Tibial artery (tissue), 4 donors: ENCODE measurements around the gene DPM2.
A peak's percentile ranks its signal among the peaks of the same experiment; 100 is the strongest.

ENCODE experiments used
- DNase-seq, 2 donors: peaks; one replicate each; pipeline ENCODE4 v3.0.0-alpha.2; 2019
- H3K27ac ChIP-seq, 2 donors: fragments of 200-600 bp; sonication (generic) in 1 of 2; 1 replicate in 1 of 2; 2 replicates in 1 of 2; pipeline ENCODE4 v1.5.1; 2018 to 2019; ENCODE audit warnings: mild to moderate bottlenecking in 1 of 2
- H3K27me3 ChIP-seq, 2 donors: fragments of 200-600 bp; sonication (generic) in 1 of 2; one replicate each; pipeline versions ENCODE4 v1.5.1 to v1.6.0; 2016 to 2019
- H3K36me3 ChIP-seq, 3 donors: fragments of 200-600 bp; sonication (generic) in 2 of 3; one replicate each; pipeline ENCODE4 v1.5.1; 2016 to 2019; ENCODE audit warnings: mild to moderate bottlenecking in 2 of 3
- H3K4me1 ChIP-seq, 4 donors: fragments of 200-600 bp; sonication (generic) in 2 of 4; 1 replicate in 3 of 4; 2 replicates in 1 of 4; pipeline ENCODE4 v1.5.1; 2016 to 2019
- H3K4me3 ChIP-seq, 2 donors: fragments of 200-600 bp; sonication (generic) in 1 of 2; 1 replicate in 1 of 2; 2 replicates in 1 of 2; pipeline ENCODE4 v1.5.1; 2018 to 2019; ENCODE audit warnings: mild to moderate bottlenecking in 2 of 2
- H3K9me3 ChIP-seq, 3 donors: fragments of 200-600 bp; sonication (generic) in 1 of 3; one replicate each; pipeline ENCODE4 v1.5.1; 2016 to 2019
- CTCF ChIP-seq, 2 experiments: fragments of 200-600 bp in 1 of 2; fragments of 450-650 bp in 1 of 2; IDR thresholded peaks; one replicate each; pipeline ENCODE4 v1.5.1; 2017 to 2019; ENCODE audit warnings: antibody characterized with exemption in 2 of 2, mild to moderate bottlenecking in 1 of 2, moderate library complexity in 1 of 2
- intact Hi-C: fragments of 100-400 bp; cut with DNase I; formaldehyde crosslinking; loops from one replicate; pipeline ENCODE4 v1.15.0; 2023; ENCODE audit warnings: low total_unique reads

Gene DPM2

DNA sequence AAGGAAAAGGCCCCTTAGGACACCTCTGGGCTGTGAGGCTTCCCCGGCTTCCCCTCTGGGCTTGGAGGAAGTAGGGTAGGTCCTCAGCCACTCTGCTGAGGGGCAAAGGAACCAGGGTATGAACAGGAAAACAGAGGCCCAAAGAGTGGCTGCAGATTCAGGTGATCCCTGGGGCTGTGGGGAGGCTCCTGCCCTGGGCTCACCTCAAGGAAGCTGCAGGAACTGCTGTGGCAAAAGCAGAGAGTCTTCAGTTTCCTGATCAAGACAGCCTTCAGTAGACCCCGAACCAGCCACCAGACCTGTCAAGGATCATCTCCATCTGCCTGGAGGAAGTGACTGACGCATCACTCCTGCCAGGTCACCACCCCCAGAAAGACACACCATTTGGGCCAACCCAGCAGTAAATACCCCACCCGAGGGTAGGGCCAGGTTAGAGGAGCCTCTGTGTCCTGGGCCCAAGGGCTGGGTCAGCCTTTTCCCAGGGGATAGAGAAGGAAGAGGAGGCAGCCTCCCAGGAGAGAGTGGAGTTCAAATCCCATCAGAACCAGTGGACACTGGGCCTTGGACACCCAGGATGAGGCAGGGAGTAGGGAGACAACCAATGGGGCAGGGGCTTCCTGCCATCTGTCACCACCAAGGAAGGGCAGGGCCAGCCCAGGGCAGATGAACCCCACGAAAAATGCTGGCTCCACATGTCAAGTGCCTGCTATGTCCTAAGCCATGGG, 32.5 kb downstream of the DPM2 start:
- TF ChIP-seq CTCF (IDR thresholded peaks at IDR 0.05) = no peak
- no peak overlapping the region for H3K4me3 ChIP-seq
- no peak for DNase-seq
- no peaks in the 10 kb centered on the region for H3K27me3 ChIP-seq
- intact Hi-C loops = no loop called here
- peak overlapping the region; percentile 81 to 90 for H3K27ac ChIP-seq
- H3K36me3 ChIP-seq = peaks cover 0 to 20% (median 14%) of the 10 kb centered on the region in 3 donors
- no peaks in the 10 kb centered on the region for H3K9me3 ChIP-seq
- H3K4me1 ChIP-seq = peaks cover 0 to 64% (median 49%) of the 10 kb centered on the region in 4 donors

- Histone ChIP-seq H3K36me3 (peaks cover 0 to 14% (median 8%) of the 10 kb centered on the region in 3 donors), H3K9me3 (no peaks in the 10 kb centered on the region), H3K27ac (peak overlapping the region; percentile 81 to 90), H3K4me3 (no peak overlapping the region), H3K4me1 (peaks cover 0 to 70% (median 54%) of the 10 kb centered on the region in 4 donors), H3K27me3 (no peaks in the 10 kb centered on the region)
- no peak for TF ChIP-seq CTCF (IDR thresholded peaks at IDR 0.05)
- peak in 1 of 2 donors; percentile 70 for DNase-seq
- intact Hi-C loops = no loop called here
Observed at GRCh38 chr9:127904561-127905003, 33.1 kb downstream of the DPM2 start.

DNA sequence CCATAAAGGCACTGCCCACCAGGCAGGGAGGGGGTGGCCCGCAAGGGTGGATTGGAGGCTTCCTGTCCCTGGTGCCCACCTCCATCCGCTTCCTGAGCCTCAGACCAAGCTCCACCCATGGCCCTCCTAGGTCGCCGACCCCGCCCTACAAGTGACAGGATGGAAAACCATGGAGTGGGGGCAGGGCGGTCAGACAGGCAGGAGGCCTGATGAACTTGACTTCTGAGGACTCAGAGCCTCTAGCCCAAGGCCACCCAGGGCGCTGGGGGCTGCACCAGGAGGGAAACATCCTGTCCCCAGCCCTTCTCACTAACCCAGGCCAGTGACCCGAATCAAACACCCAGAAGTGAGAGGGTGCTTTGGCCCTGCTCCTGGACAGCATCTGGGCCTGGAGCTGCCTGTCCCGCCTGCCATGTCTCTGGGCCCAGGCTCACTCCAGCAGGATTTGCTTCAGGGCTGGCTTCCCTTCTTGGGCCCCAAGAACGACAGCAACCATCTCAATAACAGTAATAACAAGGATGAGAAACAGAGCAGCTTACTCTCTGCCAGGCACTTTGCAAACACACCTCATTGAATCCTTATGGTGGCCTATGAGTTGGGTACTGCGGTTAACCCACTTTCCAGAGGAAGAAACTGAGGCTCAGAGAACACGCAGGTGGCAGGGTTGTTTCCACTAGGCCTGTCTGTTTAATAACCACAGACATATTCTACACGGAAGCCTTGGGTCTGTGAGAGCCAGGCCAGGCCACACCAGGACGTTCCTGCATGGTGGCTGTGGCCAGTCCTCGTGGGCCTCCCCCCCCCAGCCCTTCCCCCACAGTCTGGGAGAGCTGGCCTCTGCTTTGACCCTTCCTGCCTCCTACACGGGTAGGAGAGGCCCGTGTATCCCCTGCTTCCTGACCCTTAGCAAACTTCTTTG, 33.8 kb downstream of the DPM2 start:
- H3K36me3 ChIP-seq = peaks cover 0 to 11% (median 7%) of the 10 kb centered on the region in 3 donors
- H3K4me3 ChIP-seq = no peak overlapping the region
- peak; percentile 80 to 89 for DNase-seq
- H3K4me1 ChIP-seq = peaks cover 0 to 70% (median 55%) of the 10 kb centered on the region in 4 donors
- peak overlapping the region; percentile 81 to 90 for H3K27ac ChIP-seq
- H3K27me3 ChIP-seq = no peaks in the 10 kb centered on the region
- intact Hi-C loops = no loop called here
- no peak for TF ChIP-seq CTCF (IDR thresholded peaks at IDR 0.05)
- H3K9me3 ChIP-seq = no peaks in the 10 kb centered on the region

DNA sequence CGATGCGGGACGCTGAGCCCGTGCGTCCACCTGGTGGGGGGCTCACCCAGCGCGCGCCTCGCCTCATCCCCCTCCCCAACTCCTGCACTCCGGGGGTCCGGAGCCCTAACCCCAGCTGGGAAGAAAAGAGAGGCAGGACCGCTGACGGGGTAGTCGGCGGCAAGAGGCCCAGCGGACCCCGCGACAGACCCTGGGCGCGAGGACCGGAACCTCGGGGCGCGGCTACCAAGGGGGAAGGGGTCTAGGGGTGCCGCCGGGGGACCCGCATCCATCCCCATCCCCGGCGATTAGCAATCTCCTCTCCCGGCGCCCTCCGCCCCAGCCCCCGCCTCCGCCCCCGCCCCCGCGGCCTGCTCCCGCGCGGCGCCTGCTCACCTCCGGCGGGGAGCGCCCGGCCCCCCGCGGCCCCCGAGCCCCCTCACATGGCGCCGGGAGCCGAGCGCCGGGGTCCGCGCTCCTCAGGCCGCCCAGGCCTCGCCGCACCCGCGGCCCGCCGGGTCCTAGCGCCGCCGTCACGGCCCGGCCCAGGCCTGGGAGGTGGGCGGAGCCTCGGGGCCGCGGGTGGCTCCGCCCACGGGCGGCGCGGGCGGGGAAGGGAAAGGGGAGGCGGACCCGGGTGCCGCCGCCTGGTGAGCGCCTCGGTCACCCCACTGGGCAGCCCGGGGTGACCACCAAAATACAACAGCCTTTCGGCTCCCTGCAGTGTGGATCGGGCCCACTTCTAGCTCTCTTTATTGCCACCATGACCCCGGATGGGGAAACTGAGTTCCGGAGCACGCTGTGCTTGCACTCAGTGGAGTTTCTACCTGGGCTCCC, 38.3 kb downstream of the DPM2 start, which contains the start of gene ST6GALNAC6:
ST6GALNAC6 (minus strand) TSS at position 476 of the 816 bp plus-strand sequence. CDS start 1,622 bp downstream, outside the sequence.
- Histone ChIP-seq H3K4me1 (peaks cover 0 to 67% (median 54%) of the 10 kb centered on the region in 4 donors), H3K4me3 (peak within 1 kb of the TSS; percentile 96 to 98), H3K27ac (peak within 1 kb of the TSS; percentile 99), H3K27me3 (no peaks in the 10 kb centered on the region), H3K36me3 (peaks cover 19 to 24% (median 20%) of the 10 kb centered on the region in 3 donors), H3K9me3 (no peaks in the 10 kb centered on the region)
- TF ChIP-seq CTCF (IDR thresholded peaks at IDR 0.05) = no peak
- intact Hi-C loops = no loop called here
- peak in 1 of 2 donors; percentile 88 for DNase-seq
